Skin epidermis (tissue), 12 donors: ENCODE data around the gene SPEM1.
"Not testable (repeated sequence)": the region's sequence is repeated elsewhere in the genome, so short reads cannot be mapped to it uniquely, and the experiment has no call there.

Experiments
- H3K27ac ChIP-seq, 21 experiments: fragments of 200-600 bp; sonication (generic) in 11 of 21; one replicate each; pipeline ENCODE4 v1.5.0; 2020; ENCODE audit warnings: mild to moderate bottlenecking in 3 of 21, inconsistent platforms in 2 of 21, moderate library complexity in 2 of 21
- H3K4me3 ChIP-seq, 7 experiments: fragments of 200-600 bp; sonication (generic) in 2 of 7; one replicate each; pipeline ENCODE4 v1.5.0; 2020; ENCODE audit warnings: inconsistent platforms in 2 of 7, mild to moderate bottlenecking in 2 of 7, moderate library complexity in 1 of 7

The SPEM1 gene

DNA sequence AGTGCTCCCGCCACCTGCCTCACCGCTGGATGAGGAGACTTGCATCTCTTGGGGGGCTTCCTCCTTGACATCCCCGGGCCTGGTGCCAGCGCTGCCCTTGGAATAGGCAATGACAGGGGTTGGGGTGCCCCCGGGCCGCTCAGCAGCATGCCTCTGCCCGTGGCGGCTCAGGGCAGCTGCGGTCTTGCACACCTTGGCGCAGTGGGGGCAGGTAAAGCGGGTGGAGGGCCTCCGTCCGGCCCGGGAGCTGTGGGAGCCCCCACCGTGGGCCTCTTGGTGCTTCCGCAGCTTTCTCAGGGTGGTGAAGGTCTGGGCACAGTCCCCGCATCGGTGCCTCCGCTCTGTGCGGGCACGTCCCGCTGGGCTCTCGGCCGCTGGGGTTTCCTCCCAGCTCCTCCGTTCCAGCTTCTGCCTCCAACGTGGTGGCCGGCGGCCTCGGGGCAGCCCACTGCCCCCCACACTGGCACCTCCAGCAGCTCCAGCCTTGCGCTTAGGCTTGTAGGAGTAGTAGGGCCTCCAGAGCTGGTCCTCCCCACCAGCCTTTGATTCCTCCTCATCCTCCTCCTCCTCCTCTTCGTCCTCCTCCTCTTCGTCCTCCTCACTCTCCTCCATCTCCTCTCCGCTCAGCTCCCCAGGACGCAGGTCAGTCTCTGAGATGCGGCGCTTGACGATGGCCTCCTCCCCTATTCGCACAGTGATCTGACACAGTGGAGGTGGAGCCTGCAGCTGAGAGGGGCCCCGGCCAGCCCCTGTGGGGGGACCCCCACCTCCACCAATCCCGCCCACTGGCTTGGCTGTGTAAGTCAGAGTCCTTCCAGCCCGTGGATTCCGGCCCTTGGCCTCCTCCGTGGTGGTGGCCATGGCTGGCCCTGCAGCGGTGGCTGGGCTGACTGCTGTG lies 42.6 kb downstream of the SPEM1 start:
- no peak overlapping the region for H3K4me3 ChIP-seq
- peak overlapping the region in 7 of 21 experiments; percentile 41 to 71 (median 54) for H3K27ac ChIP-seq

- Histone ChIP-seq H3K27ac (peak overlapping the region in 11 of 21 experiments; percentile 10 to 71 (median 52)), H3K4me3 (no peak overlapping the region)
These were observed 43.3 kb downstream of the SPEM1 start for GRCh38 chr17:7463372-7463846.

DNA sequence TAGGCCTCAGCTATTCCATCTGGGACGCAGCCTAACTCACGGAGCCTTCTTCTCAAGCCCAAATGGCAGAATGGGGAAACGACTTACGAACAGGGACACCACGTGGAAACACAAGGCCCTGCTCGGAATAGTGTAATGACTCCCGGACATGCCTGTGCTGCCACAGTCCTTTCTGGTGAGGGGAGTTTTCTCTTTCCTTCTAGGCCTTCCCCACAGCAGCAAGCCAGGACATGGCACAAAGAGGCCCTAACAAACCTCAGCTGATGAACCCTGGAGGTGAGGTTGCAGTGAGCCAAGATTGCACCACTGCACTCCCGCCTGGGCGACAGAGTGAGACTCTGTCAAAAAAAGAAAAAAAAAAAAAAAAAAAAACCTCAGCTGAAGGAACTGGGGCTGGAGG lies 44.0 kb downstream of the SPEM1 start:
- H3K4me3 ChIP-seq = no peak overlapping the region
- peak overlapping the region in 10 of 21 experiments; percentile 10 to 71 (median 53) for H3K27ac ChIP-seq

- H3K27ac ChIP-seq = peak overlapping the region in 3 of 21 experiments; percentile 41 to 64 (median 56)
- no peak overlapping the region for H3K4me3 ChIP-seq
These were observed 45.6 kb downstream of the SPEM1 start for GRCh38 chr17:7465597-7466275.

DNA sequence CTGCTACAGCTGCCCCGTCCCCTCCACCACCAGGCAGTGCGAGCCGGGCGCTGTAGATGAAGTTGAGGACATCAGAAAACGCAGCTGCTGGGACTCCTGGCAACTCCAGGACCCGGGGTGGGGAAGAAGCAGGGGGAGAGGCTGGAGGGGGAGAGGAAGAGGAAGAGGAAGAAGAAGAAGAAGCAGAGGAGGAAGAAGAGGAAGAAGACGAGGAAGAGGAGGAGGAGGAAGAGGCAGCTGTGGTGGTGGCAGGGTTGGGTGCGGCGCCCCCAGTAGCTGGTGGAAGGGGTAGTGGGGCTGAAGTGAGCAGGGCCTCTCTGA lies 46.2 kb downstream of the SPEM1 start:
- Histone ChIP-seq H3K27ac (peak overlapping the region in 8 of 21 experiments; percentile 2 to 64 (median 32)), H3K4me3 (no peak overlapping the region)

- H3K27ac ChIP-seq = peak overlapping the region in 11 of 21 experiments; percentile 14 to 72 (median 46)
- no peak overlapping the region for H3K4me3 ChIP-seq
These were observed 46.7 kb downstream of the SPEM1 start for GRCh38 chr17:7466639-7467341.

DNA sequence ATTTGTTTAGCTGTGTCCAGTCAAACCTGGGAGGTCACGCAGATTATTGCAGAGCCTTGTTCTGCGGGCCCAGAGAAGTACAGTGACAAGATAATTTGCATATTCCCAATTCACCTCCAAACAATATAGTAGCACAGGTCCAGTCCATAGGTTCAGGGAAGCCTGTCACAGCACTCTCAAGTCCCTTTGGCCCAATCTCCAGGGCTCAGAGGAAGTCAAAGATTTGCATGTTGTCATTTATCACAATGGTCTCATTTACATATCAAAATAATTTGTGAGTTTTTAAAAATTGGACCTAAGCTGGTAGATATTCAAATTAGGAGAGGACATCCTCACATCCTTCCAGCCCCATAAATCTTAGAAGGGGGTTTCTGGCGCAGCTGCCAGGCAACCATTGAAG lies 47.4 kb downstream of the SPEM1 start:
- H3K4me3 ChIP-seq = no peak overlapping the region
- peak overlapping the region in 9 of 21 experiments; percentile 6 to 72 (median 46) for H3K27ac ChIP-seq

DNA sequence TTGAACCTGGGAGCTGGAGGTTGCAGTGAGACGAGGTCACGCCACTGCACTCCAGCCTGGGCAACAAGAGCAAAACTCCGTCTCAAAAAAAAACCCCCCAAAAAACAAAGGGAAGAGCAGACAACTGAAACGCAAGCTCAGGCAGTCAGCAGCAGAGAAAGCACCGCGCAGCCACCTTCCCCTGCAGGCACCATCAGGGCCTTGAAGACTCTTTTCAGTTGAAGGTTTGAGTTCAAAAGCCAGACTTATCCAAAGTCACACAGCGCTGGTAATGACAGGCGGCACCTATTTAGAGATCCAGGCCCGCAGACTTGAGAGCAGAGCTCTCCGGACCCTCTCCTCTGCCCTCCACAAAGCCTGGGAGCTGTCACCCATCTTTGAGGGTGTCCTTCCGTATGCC lies 48.2 kb downstream of the SPEM1 start:
- H3K27ac ChIP-seq = no peak overlapping the region
- H3K4me3 ChIP-seq = no peak overlapping the region

- no peak overlapping the region for H3K4me3 ChIP-seq
- H3K27ac ChIP-seq = no peak overlapping the region
These were observed 48.8 kb downstream of the SPEM1 start for GRCh38 chr17:7468804-7469389.

GRCh38 chr17:7469843-7470242 lies 49.7 kb downstream of the SPEM1 start:
- H3K27ac ChIP-seq, H3K4me3 ChIP-seq: not testable (repeated sequence)

- H3K27ac ChIP-seq, H3K4me3 ChIP-seq: not testable (repeated sequence)
These were observed 50.4 kb downstream of the SPEM1 start for GRCh38 chr17:7470457-7470973.
